ENCODE measurements around the gene RPS6KC1. TPM values are rescaled to one million over a fixed set of nuclear protein-coding genes. Genes with fewer than 3 reads are reported as not detected.
"Not testable (repeated sequence)": the region's sequence is repeated elsewhere in the genome, so short reads cannot be mapped to it uniquely, and the experiment has no call there.

The RPS6KC1 gene
- total RNA-seq, 4 donors from 2014 or later = 16.1 to 22.6 (median 21.4) TPM

DNA sequence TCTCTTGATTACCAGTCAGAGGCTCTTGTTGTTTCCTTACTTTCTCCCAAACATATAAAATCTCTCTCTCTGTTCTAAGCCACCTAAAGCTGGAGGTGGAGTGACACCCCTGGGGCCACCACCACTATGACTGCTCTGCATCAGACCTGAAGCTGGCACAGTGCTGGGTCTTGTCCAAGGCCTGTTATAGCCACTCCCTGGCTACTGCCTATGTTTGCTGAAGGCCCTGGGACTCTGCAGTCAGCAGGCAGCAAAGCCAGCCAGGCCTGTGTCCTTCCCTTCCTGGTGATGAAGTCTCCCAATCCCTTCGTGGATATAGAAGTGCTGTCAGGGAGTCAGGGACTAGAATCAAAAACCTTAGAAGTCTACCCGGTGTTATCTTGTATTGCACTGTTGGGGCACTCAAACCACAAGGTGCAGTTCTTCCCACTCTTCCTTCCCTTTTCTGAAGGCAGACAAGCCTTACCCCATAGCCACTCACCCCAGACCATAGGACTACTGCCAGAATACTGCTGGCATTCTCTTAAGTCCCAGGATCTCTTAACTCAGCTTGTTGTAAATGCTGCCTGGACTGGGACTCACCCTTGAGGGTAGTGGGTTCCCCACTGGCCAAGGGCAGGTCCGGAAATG, 103.1 kb downstream of the RPS6KC1 start:
- DNase-seq (ENCODE audit: low spot score) (no peak), ATAC-seq (ENCODE audit: low FRiP score) (no peak)
- TF ChIP-seq CTCF (IDR thresholded peaks at IDR 0.05) = no peak

GRCh38 chr1:213159376-213159775, 108.3 kb downstream of the RPS6KC1 start:
- no peak for ATAC-seq (ENCODE audit: low FRiP score)
- DNase-seq (ENCODE audit: low spot score) = no peak
- no peak for TF ChIP-seq CTCF (IDR thresholded peaks at IDR 0.05)

DNA sequence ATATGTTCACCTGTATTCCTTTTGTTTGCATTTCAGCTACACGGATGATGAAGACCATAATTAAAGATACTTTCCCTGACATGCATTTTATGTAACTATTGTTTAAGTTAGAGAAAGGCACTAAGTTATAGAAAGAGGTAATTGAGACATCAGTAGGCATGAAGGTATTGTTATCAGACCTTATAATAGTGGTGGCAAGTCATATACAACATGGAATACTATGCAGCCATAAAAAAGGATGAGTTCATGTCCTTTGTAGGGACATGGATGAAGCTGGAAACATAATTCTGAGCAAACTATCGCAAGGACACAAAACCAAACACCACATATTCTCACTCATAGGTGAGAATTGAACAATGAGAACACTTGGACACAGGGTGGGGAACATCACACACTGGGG, 109.4 kb downstream of the RPS6KC1 start:
- DNase-seq (ENCODE audit: low spot score); ATAC-seq (ENCODE audit: low FRiP score): not testable (repeated sequence)

DNA sequence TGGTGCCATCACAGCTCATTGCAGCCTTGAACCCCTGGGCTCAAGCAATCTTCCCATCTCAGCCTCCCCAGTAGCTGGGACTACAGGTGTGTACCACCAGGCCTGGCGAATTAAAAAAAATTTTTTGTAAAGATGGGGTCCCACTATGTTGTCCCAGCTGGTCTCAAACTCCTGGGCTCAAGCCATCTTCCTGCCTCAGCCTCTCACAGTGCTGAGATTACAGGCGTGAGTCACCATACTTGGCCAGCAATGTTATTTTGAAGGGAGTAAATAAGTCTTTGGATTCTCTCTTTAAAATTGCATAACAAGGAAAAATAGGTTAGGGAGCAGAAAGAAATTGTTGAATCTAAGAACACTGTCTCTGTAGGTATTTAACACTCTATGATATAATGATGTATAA, 111.3 kb downstream of the RPS6KC1 start:
- no peak for TF ChIP-seq CTCF (IDR thresholded peaks at IDR 0.05)
- DNase-seq (ENCODE audit: low spot score) (no peak), ATAC-seq (ENCODE audit: low FRiP score) (no peak)

DNA sequence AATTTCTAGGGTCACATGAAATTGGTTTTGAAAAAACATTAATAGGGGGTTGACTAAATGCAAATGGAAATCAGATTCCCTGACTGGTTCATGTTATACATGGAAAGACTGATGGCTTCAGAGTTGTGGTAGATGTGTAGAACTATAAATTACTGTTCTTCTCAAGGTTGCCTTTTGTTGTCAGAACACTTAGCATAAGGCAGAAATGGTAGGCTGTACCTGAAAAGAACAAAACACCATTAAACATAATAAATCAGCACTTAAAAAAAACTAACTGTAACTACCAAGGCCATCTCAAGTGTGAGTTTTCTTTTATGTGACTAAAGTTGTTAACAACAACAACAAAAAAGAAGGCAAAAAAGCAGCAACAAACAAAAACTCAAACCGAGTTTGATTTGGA, 111.8 kb downstream of the RPS6KC1 start:
- DNase-seq (ENCODE audit: low spot score) (no peak), ATAC-seq (ENCODE audit: low FRiP score) (no peak)
- no peak for TF ChIP-seq CTCF (IDR thresholded peaks at IDR 0.05)

DNA sequence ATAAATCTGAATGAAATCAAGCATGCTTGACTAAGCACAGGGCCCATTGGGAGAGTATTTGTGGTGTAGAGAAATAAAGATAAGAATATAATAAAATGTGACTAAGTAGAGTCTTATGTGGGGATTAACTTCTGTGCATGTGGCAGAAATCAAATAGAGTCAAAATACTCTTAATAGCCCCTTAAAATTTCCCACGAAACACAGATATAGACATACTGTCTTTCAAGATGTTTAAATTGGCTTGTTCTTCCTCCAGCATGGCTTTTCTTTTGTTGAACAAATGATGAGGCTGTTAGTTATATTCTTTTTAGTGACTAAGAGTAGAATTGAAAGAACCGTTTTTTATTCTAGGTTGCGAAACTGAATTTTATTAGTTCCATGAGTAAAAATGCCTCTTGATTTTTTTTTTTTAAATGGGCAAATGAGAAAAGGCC, 112.3 kb downstream of the RPS6KC1 start:
- TF ChIP-seq CTCF (IDR thresholded peaks at IDR 0.05) = no peak
- ATAC-seq (ENCODE audit: low FRiP score) = no peak

GRCh38 chr1:213164561-213164960, 113.5 kb downstream of the RPS6KC1 start:
- ATAC-seq (ENCODE audit: low FRiP score) (no peak), DNase-seq (ENCODE audit: low spot score) (no peak)
- no peak for TF ChIP-seq CTCF (IDR thresholded peaks at IDR 0.05)

More for the DNA sequence above, 112.3 kb downstream of the RPS6KC1 start:
- DNase-seq (ENCODE audit: low spot score) = no peak
